ENCODE results near the gene ZAP70.
"Not testable (repeated sequence)": the region's sequence is repeated elsewhere in the genome, so short reads cannot be mapped to it uniquely, and the experiment has no call there.

ZAP70 gene

GRCh38 chr2:97704989-97705388 is 8.4 kb upstream of the ZAP70 start:
- intact Hi-C loops (cut with micrococcal nuclease), result loop anchor here (10.0 kb wide), 1 partner anchor 680 kb away; no protein-coding TSS in a partner anchor
- Mint-ChIP-seq H3K27me3 (peaks cover 2% of the 10 kb centered on the region), H3K9me3 (no peaks in the 10 kb centered on the region), H3K27ac (no peak overlapping the region), H3K4me1 (ENCODE audit: low read depth) (peaks cover 9% of the 10 kb centered on the region), H3K36me3 (ENCODE audit: low read depth) (no peaks in the 10 kb centered on the region), H3K4me3 (no peak overlapping the region)

DNA sequence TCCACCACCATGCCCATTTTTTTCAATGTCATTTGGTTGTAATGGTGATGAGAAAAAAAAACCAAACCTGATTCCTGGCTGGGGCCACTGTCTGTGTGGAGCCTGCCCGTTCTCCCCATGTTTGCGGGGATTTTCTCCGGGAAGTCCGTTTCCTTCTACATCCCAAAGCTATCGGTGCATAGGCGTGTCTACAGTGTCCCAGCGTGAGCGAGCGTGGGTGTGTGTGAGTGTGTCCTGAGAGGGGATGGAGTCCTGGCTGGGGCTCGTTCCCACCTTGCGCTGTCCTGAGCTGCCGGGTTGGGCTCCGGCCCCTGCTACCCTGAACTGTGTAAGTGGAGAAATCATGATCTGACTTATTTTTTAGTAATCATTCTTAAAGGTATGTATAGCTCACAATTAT is 7.3 kb upstream of the ZAP70 start:
- Mint-ChIP-seq H3K27me3 (peaks cover 2% of the 10 kb centered on the region), H3K27ac (no peak overlapping the region), H3K4me3 (no peak overlapping the region), H3K36me3 (ENCODE audit: low read depth) (no peaks in the 10 kb centered on the region), H3K9me3 (no peaks in the 10 kb centered on the region), H3K4me1 (ENCODE audit: low read depth) (peaks cover 5% of the 10 kb centered on the region)
- intact Hi-C loops (cut with micrococcal nuclease), result loop anchor here (10.0 kb wide), 1 partner anchor 679 kb away; no protein-coding TSS in a partner anchor

DNA sequence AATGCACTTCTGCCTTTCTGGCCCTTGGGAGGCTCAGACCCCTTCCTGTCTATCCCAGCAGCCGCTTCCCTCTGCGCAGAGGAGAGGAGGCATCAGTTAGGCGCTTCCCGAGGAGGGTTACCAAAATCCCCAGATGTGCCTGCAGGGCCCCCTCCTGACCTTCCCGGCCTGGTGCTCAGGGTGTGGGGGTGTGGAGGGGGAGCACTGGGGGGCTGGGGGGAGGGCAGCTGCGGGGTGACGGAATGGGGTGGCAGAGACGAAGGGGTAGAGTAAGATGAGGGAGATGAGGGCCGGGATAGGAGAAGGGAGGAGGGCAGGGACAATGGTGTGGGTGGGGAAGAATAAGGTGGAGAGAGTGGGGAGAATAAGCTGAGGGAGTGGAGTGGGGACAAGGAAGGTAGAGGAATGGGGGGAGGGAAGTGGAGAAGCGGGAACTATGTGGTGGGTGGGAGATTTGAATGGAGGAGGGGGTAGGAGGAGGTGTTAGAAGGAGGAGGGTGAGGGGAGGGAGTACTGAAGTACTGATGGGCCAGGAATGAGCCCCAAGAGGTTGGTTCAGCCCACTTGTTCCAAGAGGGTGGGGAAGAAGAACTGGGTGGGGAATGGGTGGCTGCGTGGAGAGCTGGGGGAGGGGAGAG is 6.5 kb upstream of the ZAP70 start:
- Mint-ChIP-seq H3K36me3 (ENCODE audit: low read depth) (no peaks in the 10 kb centered on the region), H3K27ac (no peak overlapping the region), H3K9me3 (no peaks in the 10 kb centered on the region), H3K4me1 (ENCODE audit: low read depth) (peaks cover 5% of the 10 kb centered on the region), H3K27me3 (peaks cover 2% of the 10 kb centered on the region), H3K4me3 (no peak overlapping the region)
- intact Hi-C loops (cut with micrococcal nuclease), result loop anchor here (10.0 kb wide), 1 partner anchor 678 kb away; no protein-coding TSS in a partner anchor

DNA sequence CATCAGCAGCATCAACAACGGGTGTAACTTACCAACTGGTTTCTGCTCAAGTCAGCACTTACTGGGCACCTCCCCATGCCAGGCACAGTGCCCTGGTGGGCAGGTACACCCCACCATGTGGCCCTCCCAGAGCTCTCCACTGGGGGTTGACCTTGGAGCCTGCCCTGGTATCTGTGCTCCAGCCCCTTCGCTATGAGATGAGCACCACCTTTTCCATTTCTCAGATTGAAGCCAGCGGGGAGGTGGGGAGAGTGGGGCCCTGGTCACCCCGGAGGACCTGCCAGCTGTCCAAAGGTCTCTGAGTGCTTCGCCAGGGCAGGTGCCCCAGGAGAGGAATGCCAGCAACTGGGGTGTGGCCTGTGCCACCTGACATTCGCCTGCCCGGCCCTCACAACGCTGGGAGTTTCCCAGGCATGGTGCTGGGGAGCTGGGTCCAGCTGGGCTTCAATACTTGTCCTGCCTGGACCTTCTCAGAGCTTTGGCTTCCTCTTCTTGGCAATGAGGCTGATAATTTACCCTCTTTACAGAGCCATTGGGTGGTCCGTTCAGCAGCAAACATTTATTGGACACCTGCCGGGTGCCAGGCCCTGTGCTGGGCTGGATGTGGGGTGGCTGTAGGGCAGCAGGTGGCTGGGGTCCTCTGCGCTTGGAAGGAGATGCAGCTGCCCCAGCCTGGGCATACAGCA is 5.9 kb upstream of the ZAP70 start:
- no peak overlapping the region for H3K27ac Mint-ChIP-seq
- no peak overlapping the region for H3K4me3 Mint-ChIP-seq
- peaks cover 5% of the 10 kb centered on the region for H3K4me1 Mint-ChIP-seq (ENCODE audit: low read depth)
- intact Hi-C loops (cut with micrococcal nuclease), result loop anchor here (10.0 kb wide), 1 partner anchor 677 kb away; no protein-coding TSS in a partner anchor
- peaks cover 4% of the 10 kb centered on the region for H3K27me3 Mint-ChIP-seq
- H3K9me3 Mint-ChIP-seq, result no peaks in the 10 kb centered on the region
- H3K36me3 Mint-ChIP-seq (ENCODE audit: low read depth), result no peaks in the 10 kb centered on the region

DNA sequence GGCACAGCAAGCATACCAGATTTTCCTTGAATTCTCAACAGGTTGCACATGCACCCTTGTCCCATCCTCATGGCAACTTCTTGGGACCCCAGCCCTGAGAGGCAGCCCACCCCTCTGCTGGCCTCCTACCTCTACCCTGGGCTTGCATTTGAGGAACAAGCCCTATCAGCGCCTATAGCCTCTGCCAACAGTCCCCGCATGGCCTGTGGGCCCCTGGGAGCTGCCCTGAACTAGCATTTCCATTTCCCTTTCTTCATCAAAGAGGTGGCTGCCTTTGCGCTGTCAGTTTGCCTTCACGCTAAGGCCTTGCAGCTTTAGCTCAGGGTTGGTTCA is 5.4 kb upstream of the ZAP70 start:
- Mint-ChIP-seq H3K27ac (no peak overlapping the region), H3K9me3 (no peaks in the 10 kb centered on the region), H3K36me3 (ENCODE audit: low read depth) (no peaks in the 10 kb centered on the region), H3K4me3 (no peak overlapping the region), H3K27me3 (peaks cover 5% of the 10 kb centered on the region), H3K4me1 (ENCODE audit: low read depth) (peaks cover 5% of the 10 kb centered on the region)
- intact Hi-C loops (cut with micrococcal nuclease), result loop anchor here (10.0 kb wide), 1 partner anchor 677 kb away; no protein-coding TSS in a partner anchor

- H3K27ac Mint-ChIP-seq, result no peak overlapping the region
- intact Hi-C loops (cut with micrococcal nuclease), result loop anchor here (10.0 kb wide), 1 partner anchor 676 kb away; no protein-coding TSS in a partner anchor
- H3K27me3 Mint-ChIP-seq, result peaks cover 5% of the 10 kb centered on the region
- no peak overlapping the region for H3K4me3 Mint-ChIP-seq
- no peaks in the 10 kb centered on the region for H3K9me3 Mint-ChIP-seq
- peaks cover 5% of the 10 kb centered on the region for H3K4me1 Mint-ChIP-seq (ENCODE audit: low read depth)
- no peaks in the 10 kb centered on the region for H3K36me3 Mint-ChIP-seq (ENCODE audit: low read depth)
These were observed 4.8 kb upstream of the ZAP70 start for GRCh38 chr2:97708608-97709007.

DNA sequence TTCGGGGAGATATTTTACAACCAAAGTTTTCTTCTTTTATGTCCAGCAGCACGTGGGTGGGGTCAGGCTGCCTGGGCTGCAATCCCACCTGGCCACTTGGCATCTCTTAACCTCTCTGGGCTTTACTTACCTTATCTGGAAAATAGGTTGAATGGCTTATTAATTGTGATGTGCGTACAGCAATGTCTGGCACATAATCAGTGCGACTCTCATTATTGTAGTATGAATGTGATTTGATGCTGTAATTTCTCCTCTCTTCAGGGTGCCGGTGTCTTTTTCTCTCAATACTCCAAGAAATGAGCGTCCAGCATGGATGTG is 2.0 kb upstream of the ZAP70 start:
- Mint-ChIP-seq H3K4me3 (no peak overlapping the region), H3K27ac (no peak overlapping the region), H3K9me3 (no peaks in the 10 kb centered on the region), H3K36me3 (ENCODE audit: low read depth) (no peaks in the 10 kb centered on the region), H3K4me1 (ENCODE audit: low read depth) (peaks cover 5% of the 10 kb centered on the region), H3K27me3 (peaks cover 5% of the 10 kb centered on the region)
- intact Hi-C loops (cut with micrococcal nuclease), result no loop called here

- H3K9me3 Mint-ChIP-seq; intact Hi-C loops (cut with micrococcal nuclease); H3K4me1 Mint-ChIP-seq (ENCODE audit: low read depth): not testable (repeated sequence)
These were observed 1.2 kb upstream of the ZAP70 start for GRCh38 chr2:97712175-97712574.

GRCh38 chr2:97712693-97713295 is 582 bp upstream of the ZAP70 start:
- intact Hi-C loops (cut with micrococcal nuclease), result no loop called here
- no peak overlapping the region for H3K4me3 Mint-ChIP-seq

More at GRCh38 chr2:97712175-97712574, 1.2 kb upstream of the ZAP70 start:
- H3K27ac Mint-ChIP-seq; H3K36me3 Mint-ChIP-seq (ENCODE audit: low read depth); H3K27me3 Mint-ChIP-seq; H3K4me3 Mint-ChIP-seq: not testable (repeated sequence)

GRCh38 chr2:97714084-97714949 is 941 bp downstream of the ZAP70 start:
- Mint-ChIP-seq H3K36me3 (ENCODE audit: low read depth) (no peaks in the 10 kb centered on the region), H3K4me1 (ENCODE audit: low read depth) (peaks cover 15% of the 10 kb centered on the region), H3K9me3 (no peaks in the 10 kb centered on the region), H3K27ac (no peak overlapping the region), H3K4me3 (no peak overlapping the region), H3K27me3 (peaks cover 2% of the 10 kb centered on the region)
- intact Hi-C loops (cut with micrococcal nuclease), result no loop called here

More at GRCh38 chr2:97712693-97713295, 582 bp upstream of the ZAP70 start:
- H3K9me3 Mint-ChIP-seq, result no peaks in the 10 kb centered on the region
- peaks cover 2% of the 10 kb centered on the region for H3K27me3 Mint-ChIP-seq
- no peak overlapping the region for H3K27ac Mint-ChIP-seq
- peaks cover 5% of the 10 kb centered on the region for H3K4me1 Mint-ChIP-seq (ENCODE audit: low read depth)
- H3K36me3 Mint-ChIP-seq (ENCODE audit: low read depth), result no peaks in the 10 kb centered on the region

- Mint-ChIP-seq H3K9me3 (no peaks in the 10 kb centered on the region), H3K4me3 (no peak overlapping the region), H3K4me1 (ENCODE audit: low read depth) (peaks cover 13% of the 10 kb centered on the region), H3K27me3 (peaks cover 2% of the 10 kb centered on the region), H3K27ac (no peak overlapping the region), H3K36me3 (ENCODE audit: low read depth) (no peaks in the 10 kb centered on the region)
- intact Hi-C loops (cut with micrococcal nuclease), result no loop called here
These were observed 1.7 kb downstream of the ZAP70 start for GRCh38 chr2:97714950-97715652.

- H3K4me3 Mint-ChIP-seq, result no peak overlapping the region
- peaks cover 12% of the 10 kb centered on the region for H3K4me1 Mint-ChIP-seq (ENCODE audit: low read depth)
- intact Hi-C loops (cut with micrococcal nuclease), result no loop called here
- peaks cover 2% of the 10 kb centered on the region for H3K27me3 Mint-ChIP-seq
- no peaks in the 10 kb centered on the region for H3K9me3 Mint-ChIP-seq
- no peaks in the 10 kb centered on the region for H3K36me3 Mint-ChIP-seq (ENCODE audit: low read depth)
- H3K27ac Mint-ChIP-seq, result no peak overlapping the region
These were observed 2.7 kb downstream of the ZAP70 start for GRCh38 chr2:97715951-97716694.

Measured in dendritic cell treated with granulocyte-macrophage colony-stimulating factor and Interleukin-4, amounts not matched to agents 40 ng/mL and 50 ng/mL, for 4 days (primary cell).